ENCODE data around the gene DOK3.
"Not testable (repeated sequence)": the region's sequence is repeated elsewhere in the genome, so short reads cannot be mapped to it uniquely, and the experiment has no call there.

Gene DOK3

DNA sequence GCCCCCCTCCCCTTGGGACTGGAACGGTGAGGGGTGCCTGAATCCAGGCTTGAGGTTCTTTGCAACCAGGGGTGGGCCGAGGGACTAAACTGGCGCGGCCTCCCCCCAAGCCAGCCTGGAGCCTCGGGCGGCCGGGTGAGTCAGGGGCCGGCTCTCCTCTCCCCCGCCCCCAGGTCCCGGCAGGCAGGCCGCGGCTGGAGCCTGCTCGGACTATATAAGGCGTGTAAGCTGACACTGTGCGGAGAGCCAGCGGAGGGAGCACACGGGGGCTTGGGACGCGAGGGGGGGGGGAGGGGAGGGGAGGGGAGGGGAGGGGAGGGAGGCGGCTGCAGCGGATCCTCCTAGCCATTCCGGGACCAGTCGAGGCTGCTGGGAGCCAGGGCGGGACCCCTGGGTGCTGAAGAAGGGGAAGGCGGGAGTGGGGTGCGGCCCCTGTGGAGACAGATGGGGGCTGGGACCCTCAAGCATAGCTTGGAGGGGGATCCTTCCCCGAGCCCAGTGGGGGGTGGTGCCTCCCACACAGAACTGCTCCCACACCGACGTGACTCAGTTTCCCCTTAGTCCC lies 12.8 kb downstream of the DOK3 start:
- no peak for DNase-seq (ENCODE audit: low read depth in 3 of 3)

- DNase-seq (ENCODE audit: low read depth in 3 of 3): no peak
These were observed 13.4 kb downstream of the DOK3 start for GRCh38 chr5:177496070-177496726.

DNA sequence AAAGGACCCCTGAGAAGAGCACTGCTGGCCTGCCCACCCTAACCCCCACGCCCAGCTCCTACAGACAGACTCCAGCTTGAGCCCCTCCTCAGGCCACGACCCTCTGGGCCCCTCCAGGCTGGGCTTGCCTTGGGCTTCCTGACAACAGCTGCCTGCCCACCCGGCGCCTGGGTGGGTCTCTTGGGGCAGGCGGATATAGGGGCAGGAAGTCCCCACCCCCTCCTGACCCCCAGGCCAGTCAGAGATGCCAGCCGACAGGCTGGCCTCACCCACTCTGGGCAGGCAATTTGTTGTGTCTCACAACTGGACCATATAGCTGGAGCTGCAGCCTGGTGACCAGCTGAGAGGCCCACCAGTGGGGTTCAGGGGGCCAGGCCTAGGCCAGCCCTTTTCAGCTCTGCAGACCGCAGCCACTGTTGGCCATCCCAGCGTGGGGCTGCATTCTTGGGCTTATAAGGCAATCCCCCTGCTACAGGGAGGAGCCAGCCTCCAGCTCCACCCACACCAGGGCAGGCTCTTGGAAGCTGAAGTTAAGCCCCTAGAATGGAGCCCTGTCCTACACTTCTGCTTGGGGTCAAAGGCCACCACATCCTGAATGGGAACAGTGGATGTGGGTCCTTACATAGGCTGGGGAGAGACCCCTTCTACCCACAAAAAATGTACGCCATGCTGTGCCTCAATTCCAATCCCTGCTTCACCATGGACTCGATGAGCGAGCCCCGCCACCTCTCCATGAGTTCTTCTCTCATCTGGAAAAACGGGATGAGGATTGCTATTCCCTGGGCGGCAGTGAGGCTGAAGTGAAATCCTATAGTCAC lies 14.2 kb downstream of the DOK3 start:
- DNase-seq (ENCODE audit: low read depth in 3 of 3): no peak

- no peak for DNase-seq (ENCODE audit: low read depth in 3 of 3)
These were observed 15.1 kb downstream of the DOK3 start for GRCh38 chr5:177494346-177495195.

- DNase-seq (ENCODE audit: low read depth in 3 of 3): no peak
These were observed 15.8 kb downstream of the DOK3 start for GRCh38 chr5:177493795-177494345.

DNA sequence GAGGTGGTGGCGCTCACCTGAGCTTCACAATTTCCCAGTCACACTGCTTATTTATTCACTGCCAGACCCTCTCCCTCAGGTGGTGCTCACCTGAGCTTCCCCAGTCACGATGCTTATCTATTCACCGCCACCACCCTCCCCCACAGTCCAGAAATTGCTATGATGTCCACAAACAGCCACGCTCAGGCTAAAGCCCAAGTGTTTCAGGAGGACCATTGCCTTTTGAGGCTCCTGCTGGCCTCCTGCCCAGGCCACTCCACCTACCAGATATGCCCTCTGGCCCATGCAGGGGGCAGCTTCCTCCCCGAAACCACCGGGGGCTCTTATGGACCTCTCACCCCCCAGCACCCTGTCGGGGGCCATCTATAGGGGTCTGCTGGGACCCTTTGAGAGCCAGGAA lies 16.8 kb downstream of the DOK3 start:
- DNase-seq (ENCODE audit: low read depth in 3 of 3): no peak

DNA sequence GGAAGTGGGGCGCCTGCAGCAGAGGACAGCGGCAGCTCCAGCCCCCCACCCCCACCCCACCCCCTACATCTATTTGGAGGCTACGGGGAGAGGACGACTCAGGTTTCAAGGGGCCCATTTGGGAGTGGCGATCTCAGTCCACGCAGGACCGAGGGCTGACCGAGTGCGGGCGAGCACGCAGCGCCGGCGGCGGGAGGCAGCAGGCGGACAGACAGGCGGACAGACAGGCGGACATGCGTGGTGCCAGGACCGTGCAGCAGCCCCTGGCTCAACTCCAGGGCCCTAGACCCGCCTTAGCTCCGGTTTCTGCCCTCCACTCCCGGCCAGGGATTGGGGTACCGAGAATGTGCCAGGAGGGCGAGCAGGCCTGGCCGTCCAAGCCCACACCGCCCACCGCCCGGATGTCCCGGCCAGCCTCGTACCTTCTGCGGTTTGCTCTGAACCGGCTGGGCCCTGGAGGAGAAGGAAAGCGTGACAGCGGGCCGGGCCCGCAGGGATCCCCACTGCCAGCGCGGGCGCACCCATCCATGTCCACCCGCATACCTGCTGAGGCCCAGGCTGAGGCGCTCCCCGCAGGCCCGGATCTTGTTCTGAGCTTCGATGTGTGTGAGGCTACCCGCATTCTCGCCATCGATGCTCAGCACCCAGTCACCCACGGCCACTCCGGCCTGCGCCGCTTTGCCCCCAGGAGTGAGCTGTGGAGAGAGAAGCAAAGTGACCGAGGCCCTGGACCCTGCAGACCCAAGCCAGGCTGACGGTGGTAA lies 17.5 kb downstream of the DOK3 start:
- no peak for DNase-seq (ENCODE audit: low read depth in 3 of 3)

DNA sequence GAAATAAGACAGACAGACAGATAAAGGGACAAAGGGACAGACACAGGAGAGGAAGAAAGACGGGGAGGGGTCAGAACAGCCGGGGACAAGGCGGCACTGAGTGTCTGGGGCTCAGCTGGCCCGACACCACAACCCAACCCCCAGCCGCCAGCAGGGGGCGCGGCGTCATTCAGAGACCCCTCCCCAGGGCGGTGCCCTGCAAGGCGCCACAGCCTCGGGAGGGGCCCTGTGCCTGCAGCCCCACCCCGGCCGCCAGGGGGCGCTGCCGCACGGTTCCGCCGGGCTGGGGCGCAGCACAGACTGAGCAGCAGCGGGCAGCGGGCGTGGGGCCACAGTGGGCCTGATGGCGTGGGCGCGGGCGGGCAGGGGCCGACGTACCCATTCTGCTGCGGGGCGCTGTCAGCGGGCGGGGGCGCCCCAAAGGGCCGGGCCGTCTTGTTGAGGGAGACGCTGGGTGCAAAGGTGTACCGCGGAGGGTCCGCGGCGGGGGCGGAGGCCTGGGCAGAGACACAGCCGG lies 18.1 kb downstream of the DOK3 start:
- DNase-seq (ENCODE audit: low read depth in 3 of 3): no peak

- no peak for DNase-seq (ENCODE audit: low read depth in 3 of 3)
These were observed 18.6 kb downstream of the DOK3 start for GRCh38 chr5:177490992-177491391.

DNA sequence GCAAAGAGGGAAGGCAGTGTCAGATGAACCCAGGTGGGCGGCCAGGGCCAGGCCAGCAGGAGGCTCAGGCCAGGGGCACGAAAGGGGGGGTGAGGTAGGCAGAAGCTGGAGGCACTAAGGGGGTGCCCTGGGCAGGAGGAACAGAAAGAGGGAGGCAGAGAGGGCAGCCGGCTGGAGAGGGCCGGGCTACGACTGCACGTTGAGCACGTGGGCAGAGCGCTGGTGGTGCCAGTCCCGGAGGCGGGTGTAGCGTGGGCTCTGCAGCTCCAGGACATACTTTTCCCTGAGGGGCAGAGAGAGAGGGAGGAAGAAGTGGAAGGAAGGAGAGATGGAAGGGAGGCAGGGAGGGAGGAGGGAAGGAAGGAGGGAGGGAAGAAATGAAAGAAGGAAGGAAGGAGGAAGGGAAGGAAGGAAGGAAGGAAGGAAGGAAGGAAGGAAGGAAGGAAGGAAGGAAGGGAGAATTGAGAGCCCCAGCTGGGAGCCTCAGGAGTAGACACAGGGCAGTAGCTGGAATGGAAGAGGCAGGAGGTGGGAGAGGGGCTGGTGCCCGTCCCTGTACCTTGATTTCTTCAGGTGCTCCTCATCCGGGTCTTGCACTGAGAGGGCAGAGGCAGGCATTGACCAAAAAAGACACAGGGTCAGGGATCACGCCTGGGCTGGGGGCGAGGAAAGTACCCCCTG lies 19.2 kb downstream of the DOK3 start:
- DNase-seq (ENCODE audit: low read depth in 3 of 3): no peak

DNA sequence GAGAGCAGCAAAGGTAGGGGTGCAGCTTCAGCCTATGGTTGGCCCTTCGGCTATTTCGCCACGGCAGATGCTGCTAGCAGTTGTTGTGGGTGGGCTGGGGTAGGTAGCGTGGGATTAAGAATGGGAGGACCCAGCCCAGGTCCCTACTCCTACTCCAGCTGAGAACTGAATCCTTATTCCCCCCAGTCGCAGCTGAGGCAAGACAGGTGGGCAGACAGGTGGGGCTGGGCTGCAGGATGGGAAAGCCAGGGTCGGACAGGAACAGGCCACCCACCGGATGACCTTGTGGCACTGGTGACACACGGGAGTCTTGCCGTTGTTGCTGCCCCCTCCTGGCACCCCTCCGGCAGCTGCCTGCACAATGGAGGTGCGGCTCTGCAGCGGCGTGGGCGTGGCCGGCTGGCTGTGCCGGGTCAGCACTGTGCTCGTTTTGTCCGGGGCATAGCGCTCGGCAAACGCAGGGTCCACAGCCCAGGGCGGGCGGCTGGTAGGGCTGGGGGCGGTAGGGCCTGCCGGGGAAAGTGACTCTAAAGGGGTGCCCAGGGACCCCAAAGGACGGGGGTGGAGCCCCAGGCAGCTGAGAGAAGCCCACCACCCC lies 20.4 kb downstream of the DOK3 start:
- no peak for DNase-seq (ENCODE audit: low read depth in 3 of 3)

DNA sequence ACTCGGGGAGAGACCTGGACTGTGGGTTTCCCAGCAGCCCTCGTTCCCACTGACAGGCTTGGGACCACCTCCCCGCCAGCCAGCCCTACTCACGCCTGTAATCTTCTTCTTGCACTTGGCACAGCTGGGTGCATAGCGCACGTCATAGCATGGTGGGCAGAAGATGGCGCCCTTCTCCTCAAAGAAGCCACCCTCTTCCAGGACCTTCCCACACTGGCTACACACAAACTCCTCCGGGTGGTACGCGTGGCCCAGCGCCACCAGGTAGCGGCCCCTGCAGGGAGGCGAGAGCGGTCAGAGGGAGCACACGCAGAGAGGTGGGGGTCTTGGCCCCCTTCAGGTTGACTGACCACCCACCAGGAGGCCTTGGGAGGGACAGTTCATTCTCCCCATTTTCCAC lies 21.7 kb downstream of the DOK3 start:
- DNase-seq (ENCODE audit: low read depth in 3 of 3): no peak

GRCh38 chr5:177487144-177487543 lies 22.5 kb downstream of the DOK3 start:
- no peak for DNase-seq (ENCODE audit: low read depth in 3 of 3)

DNA sequence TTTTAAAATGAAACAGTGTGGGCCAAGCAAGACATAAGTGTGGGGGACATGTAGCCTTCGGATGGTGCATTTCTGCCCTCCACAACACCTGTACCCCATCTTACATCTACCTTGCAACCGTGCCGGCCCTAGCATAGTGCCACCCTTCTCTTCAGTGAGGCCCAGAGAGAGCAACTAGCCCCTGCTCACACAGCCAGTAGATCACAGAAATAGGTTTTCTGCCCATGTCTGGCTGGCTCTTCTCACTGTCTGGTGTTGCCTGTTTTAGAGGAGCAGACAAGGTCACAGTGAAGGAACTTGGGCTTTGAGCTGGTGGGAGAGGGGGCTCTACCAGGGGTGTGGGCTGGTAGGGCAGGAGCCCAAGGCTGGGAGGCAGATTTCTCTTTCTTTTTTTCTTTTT lies 23.4 kb downstream of the DOK3 start:
- no peak for DNase-seq (ENCODE audit: low read depth in 3 of 3)

DNA sequence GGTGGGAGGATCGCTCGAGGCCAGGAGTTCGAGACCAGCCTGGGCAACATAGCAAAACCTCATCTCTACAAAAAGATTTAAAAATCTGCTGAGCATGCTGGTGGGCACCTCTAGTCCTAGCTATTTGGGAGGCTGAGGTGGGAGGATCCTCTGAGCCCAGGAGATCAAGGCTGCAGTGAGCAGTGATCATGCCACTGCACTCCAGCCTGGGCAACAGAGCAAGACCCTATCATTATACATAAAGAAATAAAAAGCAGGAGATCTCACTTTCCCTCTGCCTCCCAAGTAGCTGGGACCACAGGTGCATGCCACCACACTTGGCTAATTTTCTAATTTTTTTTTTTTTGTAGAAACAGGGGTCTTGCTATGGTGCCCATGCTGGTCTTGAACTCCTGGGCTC lies 23.9 kb downstream of the DOK3 start:
- DNase-seq (ENCODE audit: low read depth in 3 of 3): not testable (repeated sequence)

DNA sequence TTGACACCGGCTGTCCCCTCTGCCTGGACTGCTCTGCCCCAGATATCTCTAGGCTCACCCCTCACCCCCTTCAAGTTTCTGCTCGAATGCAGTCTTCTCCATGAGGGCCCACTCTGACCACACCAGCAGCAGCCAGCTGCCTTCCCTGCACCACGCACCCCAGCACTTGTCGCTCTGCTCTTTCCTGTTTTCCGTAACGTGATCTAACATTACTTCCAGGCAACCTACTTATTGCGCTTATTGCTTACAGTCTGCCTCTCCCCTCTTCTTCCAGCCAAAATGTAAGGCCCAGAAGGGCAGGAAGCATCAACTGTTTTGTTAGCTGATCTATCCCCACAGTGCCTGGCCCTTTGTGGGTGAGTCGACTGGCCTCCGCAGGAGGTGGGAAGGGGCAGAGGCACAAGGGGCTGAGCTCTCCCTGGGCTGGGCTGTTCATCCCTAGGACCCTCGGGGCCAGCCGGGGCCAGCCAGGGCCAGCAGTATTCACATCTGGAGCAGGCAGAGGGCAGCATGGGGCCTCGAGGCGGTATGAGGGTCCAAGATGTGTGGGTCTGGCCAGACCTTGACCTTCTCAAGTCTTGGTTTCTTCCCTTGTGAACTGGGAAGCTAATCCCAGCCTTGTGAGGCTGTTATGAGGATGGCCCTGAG lies 24.6 kb downstream of the DOK3 start:
- DNase-seq (ENCODE audit: low read depth in 3 of 3): no peak

DNA sequence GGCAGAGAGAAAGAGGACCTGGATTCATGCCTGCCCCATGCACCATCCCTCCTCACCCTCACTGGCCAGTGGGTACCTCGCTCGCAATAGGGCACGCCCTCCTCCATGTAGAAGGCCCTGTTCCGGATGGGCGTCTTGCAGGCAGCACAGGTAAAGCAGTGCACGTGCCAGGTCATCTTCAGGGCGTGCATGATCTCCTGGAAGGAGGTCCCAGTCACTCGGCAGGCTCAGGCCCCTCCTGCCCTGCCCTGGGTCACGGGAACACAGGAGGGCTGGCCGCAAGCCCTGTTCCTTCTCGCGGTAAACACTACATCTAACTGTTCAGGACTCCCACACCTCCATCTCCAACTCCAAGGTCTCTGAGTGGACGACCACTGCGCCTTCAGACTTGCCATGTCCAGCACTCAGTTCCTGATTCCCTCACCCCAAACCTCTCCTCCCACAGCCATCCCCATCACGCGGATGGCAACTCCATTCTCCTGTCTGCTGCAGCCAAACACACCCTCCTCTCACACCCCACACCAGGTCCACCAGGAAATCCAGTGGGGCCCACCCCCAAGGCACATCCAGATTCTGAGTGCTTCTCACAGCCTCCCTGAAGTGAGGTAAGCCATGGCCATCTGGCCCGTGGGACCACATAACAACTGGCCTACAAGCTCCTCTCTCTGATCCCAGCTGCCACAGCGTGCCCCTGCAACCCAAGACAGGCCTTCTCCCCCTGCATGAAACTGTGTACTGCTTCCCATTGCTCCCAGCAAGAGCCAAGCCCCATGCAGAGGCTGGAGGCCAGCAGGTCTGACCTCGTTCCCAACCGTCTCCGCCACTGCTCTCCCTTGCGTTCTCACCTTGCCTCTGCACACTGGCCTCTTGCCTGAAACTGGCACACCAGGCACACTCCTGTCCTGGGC lies 25.4 kb downstream of the DOK3 start:
- no peak for DNase-seq (ENCODE audit: low read depth in 3 of 3)

DNA sequence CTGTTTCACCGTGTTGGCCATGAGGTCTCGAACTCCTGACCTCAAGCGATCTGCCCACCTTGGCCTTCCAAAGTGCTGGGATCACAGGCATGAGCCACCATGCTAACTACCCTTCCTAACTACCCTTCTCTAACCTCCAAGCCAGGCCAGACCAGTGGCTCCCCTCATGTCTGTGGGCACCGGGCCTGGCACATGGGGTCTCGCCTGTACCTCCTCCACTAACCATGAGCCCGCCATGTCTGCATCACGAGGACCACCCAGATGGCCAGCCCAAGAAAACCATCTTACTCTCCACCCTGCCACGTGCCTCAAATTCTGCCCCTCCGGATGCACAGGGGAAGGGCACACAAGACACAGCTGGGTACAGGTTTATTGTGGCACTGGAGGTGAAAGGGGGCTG lies 26.6 kb downstream of the DOK3 start:
- DNase-seq (ENCODE audit: low read depth in 3 of 3): no peak
